ENCODE data around the gene OSMR.

OSMR gene

DNA sequence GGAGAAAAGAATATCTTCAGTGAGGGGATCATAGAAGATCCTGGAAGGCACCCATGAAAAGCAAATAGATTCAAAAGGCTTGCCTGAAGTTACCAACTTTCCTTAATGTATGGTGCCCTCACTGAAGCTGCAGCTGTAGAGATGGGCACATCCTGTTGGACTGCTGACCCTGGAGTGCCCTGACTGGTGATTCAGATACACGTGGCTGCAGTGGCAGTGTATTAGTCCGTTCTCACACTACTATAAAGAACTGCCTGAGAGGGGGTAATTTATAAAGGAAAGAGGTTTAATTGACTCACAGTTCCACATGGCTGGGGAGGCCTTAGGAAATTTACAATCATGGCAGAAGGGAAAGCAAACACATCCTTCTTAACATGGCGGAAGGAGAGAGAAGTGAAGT is 80.3 kb downstream of the OSMR start:
- no peak for DNase-seq (ENCODE audit: low spot score)

GRCh38 chr5:38927470-38927869 is 81.7 kb downstream of the OSMR start:
- DNase-seq (ENCODE audit: low spot score): no peak

GRCh38 chr5:38929838-38930237 is 84.0 kb downstream of the OSMR start:
- no peak for DNase-seq (ENCODE audit: low spot score)

DNA sequence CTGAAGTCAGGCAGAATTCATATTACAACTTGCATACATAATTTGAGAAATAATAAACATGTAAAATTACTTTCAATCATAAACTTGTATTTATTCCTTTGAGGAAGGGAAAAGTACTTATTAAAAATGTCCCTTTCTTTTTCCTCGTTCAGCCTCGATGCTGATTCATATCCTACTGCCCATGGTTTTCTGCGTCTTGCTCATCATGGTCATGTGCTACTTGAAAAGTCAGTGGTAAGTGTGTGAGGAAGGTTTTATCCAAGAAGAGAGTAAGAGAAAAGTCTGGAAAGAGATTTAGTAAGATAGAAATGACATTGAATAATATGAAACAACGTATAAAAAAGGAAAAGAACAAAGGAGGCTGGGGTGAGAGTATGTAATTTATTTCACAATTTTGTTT is 85.9 kb downstream of the OSMR start:
- no peak for DNase-seq (ENCODE audit: low spot score)

DNA sequence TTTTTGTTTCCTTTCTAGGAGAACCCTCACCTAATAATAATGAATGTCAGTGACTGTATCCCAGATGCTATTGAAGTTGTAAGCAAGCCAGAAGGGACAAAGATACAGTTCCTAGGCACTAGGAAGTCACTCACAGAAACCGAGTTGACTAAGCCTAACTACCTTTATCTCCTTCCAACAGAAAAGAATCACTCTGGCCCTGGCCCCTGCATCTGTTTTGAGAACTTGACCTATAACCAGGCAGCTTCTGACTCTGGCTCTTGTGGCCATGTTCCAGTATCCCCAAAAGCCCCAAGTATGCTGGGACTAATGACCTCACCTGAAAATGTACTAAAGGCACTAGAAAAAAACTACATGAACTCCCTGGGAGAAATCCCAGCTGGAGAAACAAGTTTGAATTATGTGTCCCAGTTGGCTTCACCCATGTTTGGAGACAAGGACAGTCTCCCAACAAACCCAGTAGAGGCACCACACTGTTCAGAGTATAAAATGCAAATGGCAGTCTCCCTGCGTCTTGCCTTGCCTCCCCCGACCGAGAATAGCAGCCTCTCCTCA is 87.1 kb downstream of the OSMR start:
- DNase-seq (ENCODE audit: low spot score): no peak

DNA sequence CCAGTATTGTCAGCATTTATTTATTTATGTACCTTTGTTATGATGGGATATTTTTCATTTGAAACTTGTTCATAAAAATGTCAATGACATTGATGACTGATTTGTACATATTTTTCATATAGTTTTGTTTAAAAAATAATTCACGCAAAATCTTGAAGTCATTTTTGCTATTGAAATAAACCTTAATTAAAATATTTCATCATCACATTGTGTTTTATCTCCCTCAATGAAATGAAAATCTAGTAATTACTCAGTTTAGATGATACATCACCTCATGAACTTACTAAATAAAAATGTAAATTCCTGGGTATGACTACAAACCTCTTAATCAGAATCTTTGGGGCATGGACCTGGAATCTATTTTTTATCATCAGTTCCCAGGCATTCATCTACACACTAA is 89.6 kb downstream of the OSMR start:
- DNase-seq (ENCODE audit: low spot score): no peak

- DNase-seq (ENCODE audit: low spot score): no peak
These were observed 90.5 kb downstream of the OSMR start for GRCh38 chr5:38936269-38936668.

- DNase-seq (ENCODE audit: low spot score): no peak
These were observed 92.6 kb downstream of the OSMR start for GRCh38 chr5:38938424-38938823.

- DNase-seq (ENCODE audit: low spot score): no peak
These were observed 93.2 kb downstream of the OSMR start for GRCh38 chr5:38938973-38939372.

GRCh38 chr5:38940230-38940858 is 94.5 kb downstream of the OSMR start:
- DNase-seq (ENCODE audit: low spot score): no peak

DNA sequence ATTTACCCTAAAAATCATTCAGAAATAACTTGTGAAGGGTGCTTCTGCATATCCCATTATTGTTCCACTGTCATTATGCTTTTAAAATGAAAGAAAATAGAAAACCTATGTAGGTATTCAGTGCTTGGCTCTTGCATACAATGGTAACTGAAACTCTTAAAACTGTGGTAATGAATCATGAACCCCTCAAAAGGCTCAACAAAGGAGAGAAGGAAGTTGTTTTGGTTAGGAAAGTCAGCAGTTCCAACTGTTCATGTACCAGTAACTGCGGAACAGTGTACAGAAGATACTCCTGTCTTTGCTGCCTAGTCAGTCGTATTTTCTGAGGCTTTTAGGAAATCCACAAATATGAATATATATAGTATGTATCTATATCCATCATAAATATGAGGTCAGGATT is 96.1 kb downstream of the OSMR start:
- DNase-seq (ENCODE audit: low spot score): no peak

GRCh38 chr5:38944282-38944681 is 98.5 kb downstream of the OSMR start:
- DNase-seq (ENCODE audit: low spot score): no peak

DNA sequence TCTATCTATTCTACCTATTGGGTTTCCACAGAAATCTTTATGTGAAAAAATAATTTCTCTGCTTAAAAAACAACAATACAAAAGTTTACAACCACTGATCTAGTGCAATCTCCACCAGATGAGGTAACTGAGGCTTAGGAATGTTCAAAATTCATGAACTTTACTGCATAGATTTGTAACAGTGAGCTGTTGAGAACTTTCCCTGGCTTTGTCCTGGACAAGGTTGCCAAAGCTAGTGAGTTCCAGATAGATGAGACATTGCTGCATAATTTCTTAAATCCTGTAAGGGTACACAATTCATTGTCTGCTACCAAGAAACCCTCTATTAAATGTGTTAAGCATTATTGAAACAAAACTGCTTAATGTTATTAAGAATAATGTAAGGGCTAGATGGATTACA is 102.7 kb downstream of the OSMR start:
- DNase-seq (ENCODE audit: low spot score): no peak

DNA sequence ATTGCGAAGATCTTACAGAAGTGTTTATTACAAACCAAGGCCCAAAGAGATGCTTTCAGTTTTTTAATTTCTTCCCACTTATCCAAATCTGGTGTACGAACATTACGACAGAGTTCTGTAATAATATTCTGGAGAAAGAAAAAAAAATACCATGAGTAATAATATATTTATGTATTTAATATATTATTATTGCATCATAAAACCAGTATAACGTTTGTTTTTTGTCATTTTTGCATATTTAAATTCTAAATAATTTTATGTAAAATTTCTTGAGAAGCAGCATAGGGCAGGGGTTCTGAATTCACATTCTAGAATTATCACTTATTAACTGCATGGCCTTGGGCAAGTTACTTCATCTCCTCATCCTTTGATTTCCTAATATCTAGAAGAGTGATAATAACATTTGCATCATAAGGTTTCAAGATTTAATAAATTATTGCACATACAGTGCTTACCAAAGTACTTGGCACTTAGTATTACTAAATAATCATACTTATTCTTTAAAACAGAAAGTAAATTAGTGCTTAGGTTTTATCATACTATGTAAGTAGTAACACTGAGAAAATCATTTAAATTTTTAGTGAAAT is 107.7 kb downstream of the OSMR start:
- DNase-seq (ENCODE audit: low spot score): no peak

DNA sequence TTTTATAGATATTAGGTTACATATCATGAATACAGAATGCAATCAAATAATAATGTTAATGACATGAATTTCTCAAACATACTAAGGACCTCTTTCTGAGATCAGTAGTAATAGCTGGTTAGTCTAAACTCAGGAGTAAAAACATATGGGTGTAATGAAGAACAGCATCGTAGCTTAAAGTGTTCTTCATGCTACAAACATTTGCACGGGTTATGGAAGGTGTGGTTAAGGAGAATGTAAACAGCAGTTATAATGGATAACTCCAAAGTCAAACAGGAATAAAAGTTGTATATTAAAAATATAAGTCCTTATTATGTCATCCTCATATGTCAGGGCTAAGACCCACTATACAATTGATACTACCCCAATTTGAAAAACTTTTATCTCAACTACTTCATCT is 115.9 kb downstream of the OSMR start:
- no peak for DNase-seq (ENCODE audit: low spot score)

DNA sequence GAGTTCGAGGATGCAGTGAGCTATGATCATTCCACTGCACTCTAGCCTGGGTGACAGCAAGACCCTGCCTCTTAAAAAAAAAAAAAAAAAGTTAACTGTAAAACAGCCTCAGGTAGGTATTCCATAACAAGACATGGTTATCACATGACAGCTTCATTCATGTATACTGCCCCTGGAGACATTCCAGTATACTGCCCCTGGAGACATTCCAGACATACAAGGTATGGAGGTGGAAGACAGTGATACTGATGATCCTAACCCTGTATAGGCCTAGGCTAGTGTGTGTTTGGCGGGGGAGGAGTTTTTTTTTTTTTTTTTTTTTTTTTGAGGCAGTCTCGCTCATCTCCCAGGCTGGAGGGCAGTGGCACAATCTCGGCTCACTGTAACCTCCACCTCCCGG is 122.9 kb downstream of the OSMR start:
- DNase-seq (ENCODE audit: low spot score): no peak

GRCh38 chr5:38978036-38978435 is 132.2 kb downstream of the OSMR start:
- DNase-seq (ENCODE audit: low spot score): no peak

GRCh38 chr5:38979535-38979934 is 133.7 kb downstream of the OSMR start:
- no peak for DNase-seq (ENCODE audit: low spot score)

All from NAMALWA (cell line).